ENCODE data around the gene BICD1. TPM values are rescaled to one million over a fixed set of nuclear protein-coding genes. Genes with fewer than 3 reads are reported as not detected.

Gene BICD1
- polyA plus RNA-seq, 1 experiment, result 20.1 TPM

GRCh38 chr12:32069071-32069470, 37.6 kb upstream of the BICD1 start:
- no peaks in the 10 kb centered on the region for H3K9me3 ChIP-seq (ENCODE audit: control insufficient read depth, insufficient read depth, low read length)
- POLR2A ChIA-PET, result no interaction called here
- no peaks in the 10 kb centered on the region for H3K27me3 ChIP-seq (ENCODE audit: control insufficient read depth, insufficient read depth, low read length)
- TF ChIP-seq CTCF (IDR thresholded peaks at IDR 0.05; ENCODE audit: low read depth, low read length), result no peak
- CTCF ChIA-PET, result interaction anchor here (4.0 kb wide), 1 partner anchor 9 kb away, joined by 40 read pairs; no protein-coding TSS in a partner anchor
- no peak overlapping the region for H3K27ac ChIP-seq (ENCODE audit: low read depth, low read length)
- no peak overlapping the region for H3K4me3 ChIP-seq (ENCODE audit: low read depth, low read length)
- no peak for DNase-seq (ENCODE audit: low read depth, low spot score)

GRCh38 chr12:32069731-32070130, 36.9 kb upstream of the BICD1 start:
- Histone ChIP-seq H3K9me3 (ENCODE audit: control insufficient read depth, insufficient read depth, low read length) (no peaks in the 10 kb centered on the region), H3K4me3 (ENCODE audit: low read depth, low read length) (no peak overlapping the region), H3K27me3 (ENCODE audit: control insufficient read depth, insufficient read depth, low read length) (no peaks in the 10 kb centered on the region), H3K27ac (ENCODE audit: low read depth, low read length) (no peak overlapping the region)
- POLR2A ChIA-PET, result no interaction called here
- no peak for DNase-seq (ENCODE audit: low read depth, low spot score)
- CTCF ChIA-PET, result interaction anchor here (4.0 kb wide), 1 partner anchor 9 kb away, joined by 40 read pairs; no protein-coding TSS in a partner anchor
- TF ChIP-seq CTCF (IDR thresholded peaks at IDR 0.05; ENCODE audit: low read depth, low read length), result no peak

- DNase-seq (ENCODE audit: low read depth, low spot score), result no peak
- TF ChIP-seq CTCF (IDR thresholded peaks at IDR 0.05; ENCODE audit: low read depth, low read length), result no peak
- no peak overlapping the region for H3K4me3 ChIP-seq (ENCODE audit: low read depth, low read length)
- POLR2A ChIA-PET, result no interaction called here
- CTCF ChIA-PET, result interaction anchor here (4.0 kb wide), 1 partner anchor 10 kb away, joined by 40 read pairs; no protein-coding TSS in a partner anchor
- no peaks in the 10 kb centered on the region for H3K9me3 ChIP-seq (ENCODE audit: control insufficient read depth, insufficient read depth, low read length)
- no peaks in the 10 kb centered on the region for H3K27me3 ChIP-seq (ENCODE audit: control insufficient read depth, insufficient read depth, low read length)
- no peak overlapping the region for H3K27ac ChIP-seq (ENCODE audit: low read depth, low read length)
These were observed 36.3 kb upstream of the BICD1 start for GRCh38 chr12:32070370-32070769.

- TF ChIP-seq CTCF (IDR thresholded peaks at IDR 0.05; ENCODE audit: low read depth, low read length), result no peak
- H3K4me3 ChIP-seq (ENCODE audit: low read depth, low read length), result no peak overlapping the region
- no peaks in the 10 kb centered on the region for H3K27me3 ChIP-seq (ENCODE audit: control insufficient read depth, insufficient read depth, low read length)
- DNase-seq (ENCODE audit: low read depth, low spot score), result no peak
- ChIA-PET CTCF (interaction anchor here (0.5 to 4.0 kb wide), 4 partner anchors 12 to 240 kb away, joined by 3 to 40 read pairs (median 3); no protein-coding TSS in a partner anchor), POLR2A (no interaction called here)
- no peak overlapping the region for H3K27ac ChIP-seq (ENCODE audit: low read depth, low read length)
- H3K9me3 ChIP-seq (ENCODE audit: control insufficient read depth, insufficient read depth, low read length), result no peaks in the 10 kb centered on the region
These were observed 34.5 kb upstream of the BICD1 start for GRCh38 chr12:32072102-32072501.

GRCh38 chr12:32074432-32074831, 32.2 kb upstream of the BICD1 start:
- no peaks in the 10 kb centered on the region for H3K27me3 ChIP-seq (ENCODE audit: control insufficient read depth, insufficient read depth, low read length)
- POLR2A ChIA-PET, result no interaction called here
- no peak overlapping the region for H3K27ac ChIP-seq (ENCODE audit: low read depth, low read length)
- H3K9me3 ChIP-seq (ENCODE audit: control insufficient read depth, insufficient read depth, low read length), result no peaks in the 10 kb centered on the region
- CTCF ChIA-PET, result no interaction called here
- no peak for DNase-seq (ENCODE audit: low read depth, low spot score)
- no peak for TF ChIP-seq CTCF (IDR thresholded peaks at IDR 0.05; ENCODE audit: low read depth, low read length)
- H3K4me3 ChIP-seq (ENCODE audit: low read depth, low read length), result no peak overlapping the region
